ENCODE measurements around the gene CYBC1. TPM values are rescaled to one million over a fixed set of nuclear protein-coding genes. Genes with fewer than 3 reads are reported as not detected.

Gene CYBC1
- total and polyA plus RNA-seq, 2 of the 8 experiments (the other 6 are each of a cell fraction or from before 2014, with no cell fraction given) = 74.6 to 81.4 TPM

DNA sequence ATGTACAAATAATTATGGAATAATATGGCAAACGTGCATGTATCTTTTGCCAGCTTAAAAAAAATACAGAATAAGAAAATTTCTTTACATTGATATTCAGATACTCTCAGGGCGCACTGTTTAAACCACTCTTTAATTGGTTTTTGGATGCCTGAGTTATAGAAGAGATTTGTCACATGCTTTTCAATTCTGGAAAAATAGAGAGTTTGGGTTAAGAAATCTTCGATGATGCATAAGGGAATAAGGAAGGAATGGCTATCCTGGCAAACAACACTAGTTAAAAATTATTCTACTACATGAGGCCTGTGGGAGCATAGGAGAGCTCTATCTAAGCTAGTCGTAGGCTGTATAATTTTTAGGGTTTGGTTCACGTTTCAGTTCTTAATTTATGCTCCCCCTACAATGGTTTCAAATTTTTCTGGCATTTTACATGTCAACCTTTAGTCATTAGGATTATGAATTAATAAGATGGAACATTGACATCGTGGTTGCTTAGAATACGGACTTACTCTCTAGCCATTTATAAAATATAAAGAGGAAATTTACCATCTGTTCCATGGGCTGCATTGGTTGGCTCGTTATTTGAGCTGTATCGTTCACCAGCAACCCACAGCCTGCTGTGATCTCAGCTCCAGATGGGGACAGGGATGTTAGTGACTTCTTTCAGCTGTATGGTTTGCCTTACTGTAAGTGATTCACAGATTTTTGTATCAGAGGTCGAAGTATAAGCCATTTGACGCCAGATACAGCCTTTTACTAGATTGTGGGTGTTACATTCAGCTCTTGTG, 23.9 kb upstream of the CYBC1 start:
- no peak overlapping the region for H3K14ac ChIP-seq (ENCODE audit: insufficient read length)
- no peak overlapping the region for H2BK120ac ChIP-seq (replicated peaks; ENCODE audit: low read depth, low read length)
- H2AFZ ChIP-seq (ENCODE audit: low read length) = no peak overlapping the region
- no peak overlapping the region for H2BK12ac ChIP-seq (ENCODE audit: low read depth, low read length)
- no peak overlapping the region for H2BK20ac ChIP-seq (ENCODE audit: low read length)
- CTCF ChIA-PET (ENCODE audit: partially characterized antibody) = interaction anchor here (0.6 to 3.0 kb wide), 8 partner anchors 11 to 175 kb away, joined by 3 to 8 read pairs (median 4); no protein-coding TSS in a partner anchor
- H3K9ac ChIP-seq (replicated peaks in 1 of 4; ENCODE audit: extremely low read depth in 1 of 4, low read depth in 3 of 4, low read length in 3 of 4) = peak overlapping the region in 1 of 4 experiments; percentile 13; a peak in 1 of 7 replicates
- no peak overlapping the region for H3K18ac ChIP-seq (ENCODE audit: extremely low read depth, low read length)
- no peak overlapping the region for H3K56ac ChIP-seq (replicated peaks; ENCODE audit: insufficient read length, low read depth, low read length)
- H3K4me2 ChIP-seq (ENCODE audit: insufficient read depth in 1 of 2, low read depth in 2 of 2, low read length in 2 of 2) = no peak overlapping the region
- peaks cover 1% of the 10 kb centered on the region in 2 experiments for H4K20me1 ChIP-seq (replicated peaks in 1 of 2; ENCODE audit: control insufficient read depth in 1 of 2, insufficient read depth in 2 of 2, low read length in 2 of 2)
- H3K23ac ChIP-seq (ENCODE audit: insufficient read length) = no peak overlapping the region
- no peaks in the 10 kb centered on the region for H3K79me1 ChIP-seq (ENCODE audit: low read depth, low read length)
- no peak overlapping the region for H4K8ac ChIP-seq (ENCODE audit: extremely low read depth, insufficient read depth, low read length)
- peaks cover 7 to 33% (median 19%) of the 10 kb centered on the region in 4 experiments for H3K36me3 ChIP-seq (ENCODE audit: control insufficient read depth in 2 of 4, insufficient read depth in 4 of 4, low read length in 3 of 4)
- no peaks in the 10 kb centered on the region for H3K79me2 ChIP-seq (ENCODE audit: control insufficient read depth in 1 of 2, insufficient read depth in 2 of 2, low read length in 2 of 2)
- H3K4me3 ChIP-seq (ENCODE audit: extremely low read depth in 1 of 4, insufficient read depth in 2 of 4, low read depth in 3 of 4, low read length in 4 of 4) = no peak overlapping the region
- no peaks in the 10 kb centered on the region for H3K4me1 ChIP-seq (replicated peaks in 1 of 4; ENCODE audit: control insufficient read depth in 3 of 4, insufficient read depth in 4 of 4, low read length in 3 of 4)
- no peak overlapping the region for H4K91ac ChIP-seq (replicated peaks; ENCODE audit: insufficient read length, low read length)
- FAIRE-seq (no peak), DNase-seq (ENCODE audit: low read depth in 1 of 2, low spot score in 2 of 2) (no peak)
- no peaks in the 10 kb centered on the region for H3K23me2 ChIP-seq (ENCODE audit: low read depth, low read length)
- no peak overlapping the region for H2AK5ac ChIP-seq (ENCODE audit: low read depth, low read length)
- no peak overlapping the region for H3K4ac ChIP-seq (replicated peaks; ENCODE audit: insufficient read length, low read depth, low read length)
- 88% methylated on average over 11 of the region's 11 CpGs; no CpG with 5 or more reads in 1 of the 2 experiments for WGBS, 2 experiments (ENCODE audit: extremely low coverage in 1 of 2, insufficient coverage in 1 of 2, insufficient read length in 1 of 2, insufficient replicate concordance in 2 of 2, low coverage in 1 of 2, low lambda C conversion rate in 2 of 2, missing lambda C conversion rate in 1 of 2)
- POLR2A ChIA-PET (ENCODE audit: partially characterized antibody) = interaction anchor here (0.6 kb wide), 1 partner anchor 36 kb away, joined by 3 read pairs; no protein-coding TSS in a partner anchor
- H4K5ac ChIP-seq (ENCODE audit: insufficient read length, low read depth, low read length) = no peak overlapping the region
- H3K9me3 ChIP-seq (ENCODE audit: insufficient read depth in 2 of 2, low read depth in 1 of 2, low read length in 1 of 2) = no peaks in the 10 kb centered on the region
- H2BK15ac ChIP-seq (ENCODE audit: low read length) = no peak overlapping the region
- H3K27ac ChIP-seq (ENCODE audit: low read depth, low read length) = no peak overlapping the region
- H2BK5ac ChIP-seq (ENCODE audit: low read depth, low read length) = no peak overlapping the region
- H3K27me3 ChIP-seq (replicated peaks in 1 of 4; ENCODE audit: control insufficient read depth in 3 of 4, extremely low read depth in 1 of 4, insufficient read depth in 3 of 4, low read length in 3 of 4) = no peaks in the 10 kb centered on the region
- TF ChIP-seq SAP30 (IDR thresholded peaks at IDR 0.05; ENCODE audit: insufficient read depth, insufficient replicate concordance, low read length) (no peak), GTF2F1 (IDR thresholded peaks at IDR 0.05; ENCODE audit: borderline replicate concordance, low read depth, low read length) (no peak), NRF1 (IDR thresholded peaks at IDR 0.05; ENCODE audit: low read depth, low read length) (no peak), RBBP5 (IDR thresholded peaks at IDR 0.05; ENCODE audit: borderline replicate concordance, low read depth, low read length) (no peak), EP300 (IDR thresholded peaks at IDR 0.05; ENCODE audit: borderline replicate concordance in 1 of 2, low read depth in 2 of 2, low read length in 2 of 2) (no peak), TBP (IDR thresholded peaks at IDR 0.05; ENCODE audit: low read depth, low read length) (no peak), POU5F1 (IDR thresholded peaks at IDR 0.05; ENCODE audit: low read depth, low read length) (no peak)
- TF ChIP-seq, protein P1, sequence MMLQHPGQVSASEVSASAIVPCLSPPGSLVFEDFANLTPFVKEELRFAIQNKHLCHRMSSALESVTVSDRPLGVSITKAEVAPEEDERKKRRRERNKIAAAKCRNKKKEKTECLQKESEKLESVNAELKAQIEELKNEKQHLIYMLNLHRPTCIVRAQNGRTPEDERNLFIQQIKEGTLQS (IDR thresholded peaks at IDR 0.05; ENCODE audit: insufficient read depth, low read depth, low read length) = no peak
- TF ChIP-seq, protein P2, sequence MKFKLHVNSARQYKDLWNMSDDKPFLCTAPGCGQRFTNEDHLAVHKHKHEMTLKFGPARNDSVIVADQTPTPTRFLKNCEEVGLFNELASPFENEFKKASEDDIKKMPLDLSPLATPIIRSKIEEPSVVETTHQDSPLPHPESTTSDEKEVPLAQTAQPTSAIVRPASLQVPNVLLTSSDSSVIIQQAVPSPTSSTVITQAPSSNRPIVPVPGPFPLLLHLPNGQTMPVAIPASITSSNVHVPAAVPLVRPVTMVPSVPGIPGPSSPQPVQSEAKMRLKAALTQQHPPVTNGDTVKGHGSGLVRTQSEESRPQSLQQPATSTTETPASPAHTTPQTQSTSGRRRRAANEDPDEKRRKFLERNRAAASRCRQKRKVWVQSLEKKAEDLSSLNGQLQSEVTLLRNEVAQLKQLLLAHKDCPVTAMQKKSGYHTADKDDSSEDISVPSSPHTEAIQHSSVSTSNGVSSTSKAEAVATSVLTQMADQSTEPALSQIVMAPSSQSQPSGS (IDR thresholded peaks at IDR 0.05; ENCODE audit: low read length) = no peak

Measured in H1 (cell line).